GM12878 (cell line): ENCODE measurements around the gene SYNJ2.
"Not testable (repeated sequence)": the region's sequence is repeated elsewhere in the genome, so short reads cannot be mapped to it uniquely, and the experiment has no call there.

Experiments
- MAX ChIP-seq: IDR thresholded peaks from 2 replicates; pipeline ENCODE4 v1.6.1; 2012; ENCODE audit warnings: low read depth, low read length, improper control_type of control experiment
- NFIC ChIP-seq: IDR thresholded peaks from 2 replicates; pipeline ENCODE4 v1.6.1; 2012; ENCODE audit warnings: low read depth, mild to moderate bottlenecking, inconsistent platforms, low read length, moderate library complexity
- NR2C2 ChIP-seq: IDR thresholded peaks from 2 replicates; pipeline ENCODE4 v1.6.1; 2011; ENCODE audit warnings: borderline replicate concordance, low read depth; ENCODE audit not compliant: control insufficient read depth, insufficient read length
- POLR2A ChIP-seq: IDR thresholded peaks from 2 replicates; pipeline ENCODE4 v1.6.1; 2011; ENCODE audit warnings: low read depth, mild to moderate bottlenecking, low read length
- POLR2AphosphoS5 ChIP-seq: IDR thresholded peaks from 2 replicates; pipeline ENCODE4 v1.6.1; 2011; ENCODE audit warnings: mild to moderate bottlenecking, low read length, inconsistent platforms
- SUPT20H ChIP-seq: IDR thresholded peaks from 2 replicates; pipeline ENCODE4 v1.6.1; 2011; ENCODE audit warnings: low read depth, mild to moderate bottlenecking, low read length, moderate library complexity, borderline replicate concordance; ENCODE audit not compliant: control insufficient read depth
- ZZZ3 ChIP-seq: IDR thresholded peaks from 2 replicates; pipeline ENCODE4 v1.6.1; 2011; ENCODE audit warnings: low read depth; ENCODE audit not compliant: control insufficient read depth, insufficient read length
- TF ChIP-seq, protein P1 (sequence below), 3 experiments: IDR thresholded peaks in 2 of 3; conservative IDR thresholded peaks in 1 of 3; 2 replicates each; pipeline ENCODE4 v1.5.1; 2011; ENCODE audit warnings: low read depth in 3 of 3, low read length in 3 of 3, mild to moderate bottlenecking in 3 of 3, control low read depth in 2 of 3, moderate library complexity in 2 of 3, inconsistent platforms in 1 of 3, mixed read lengths in 1 of 3; ENCODE audit not compliant: control insufficient read depth in 2 of 3, insufficient read depth in 1 of 3; ENCODE audit errors: extremely low read depth in 1 of 3

GRCh38 chr6:157972177-157972576 is 9.5 kb upstream of the SYNJ2 start:
- not testable (repeated sequence) for TF ChIP-seq NFIC, POLR2AphosphoS5, NR2C2, SUPT20H, POLR2A, MAX, ZZZ3
- TF ChIP-seq, protein P1, sequence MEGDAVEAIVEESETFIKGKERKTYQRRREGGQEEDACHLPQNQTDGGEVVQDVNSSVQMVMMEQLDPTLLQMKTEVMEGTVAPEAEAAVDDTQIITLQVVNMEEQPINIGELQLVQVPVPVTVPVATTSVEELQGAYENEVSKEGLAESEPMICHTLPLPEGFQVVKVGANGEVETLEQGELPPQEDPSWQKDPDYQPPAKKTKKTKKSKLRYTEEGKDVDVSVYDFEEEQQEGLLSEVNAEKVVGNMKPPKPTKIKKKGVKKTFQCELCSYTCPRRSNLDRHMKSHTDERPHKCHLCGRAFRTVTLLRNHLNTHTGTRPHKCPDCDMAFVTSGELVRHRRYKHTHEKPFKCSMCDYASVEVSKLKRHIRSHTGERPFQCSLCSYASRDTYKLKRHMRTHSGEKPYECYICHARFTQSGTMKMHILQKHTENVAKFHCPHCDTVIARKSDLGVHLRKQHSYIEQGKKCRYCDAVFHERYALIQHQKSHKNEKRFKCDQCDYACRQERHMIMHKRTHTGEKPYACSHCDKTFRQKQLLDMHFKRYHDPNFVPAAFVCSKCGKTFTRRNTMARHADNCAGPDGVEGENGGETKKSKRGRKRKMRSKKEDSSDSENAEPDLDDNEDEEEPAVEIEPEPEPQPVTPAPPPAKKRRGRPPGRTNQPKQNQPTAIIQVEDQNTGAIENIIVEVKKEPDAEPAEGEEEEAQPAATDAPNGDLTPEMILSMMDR (IDR thresholded peaks at IDR 0.05 in 2 of 3, conservative IDR thresholded peaks at IDR 0.05 in 1 of 3; ENCODE audit: control insufficient read depth in 2 of 3, extremely low read depth in 1 of 3, insufficient read depth in 1 of 3, low read depth in 3 of 3, low read length in 3 of 3), result not testable (repeated sequence)
